ENCODE data around the gene ZBTB20.

The ZBTB20 gene

GRCh38 chr3:114510201-114510600 lies 636.9 kb downstream of the ZBTB20 start:
- Histone ChIP-seq H3K79me2 (ENCODE audit: insufficient read depth, low read length) (no peaks in the 10 kb centered on the region), H3K4me3 (ENCODE audit: low read depth in 1 of 2, low read length in 2 of 2) (no peak overlapping the region), H2AFZ (ENCODE audit: low read depth, low read length) (no peak overlapping the region), H3K4me2 (ENCODE audit: insufficient read depth, low read length) (no peak overlapping the region), H3K27me3 (ENCODE audit: insufficient read depth, low read length, poor library complexity) (no peaks in the 10 kb centered on the region), H3K4me1 (ENCODE audit: insufficient read depth, low read length) (no peaks in the 10 kb centered on the region), H3K36me3 (ENCODE audit: insufficient read depth, low read length) (no peaks in the 10 kb centered on the region), H3K27ac (ENCODE audit: low read length) (no peak overlapping the region), H3K9me3 (ENCODE audit: insufficient read depth, low read length, severe bottlenecking) (no peaks in the 10 kb centered on the region), H3K9ac (ENCODE audit: low read depth, low read length) (no peak overlapping the region), H4K20me1 (ENCODE audit: insufficient read depth, low read length) (no peaks in the 10 kb centered on the region)
- TF ChIP-seq, protein P1, sequence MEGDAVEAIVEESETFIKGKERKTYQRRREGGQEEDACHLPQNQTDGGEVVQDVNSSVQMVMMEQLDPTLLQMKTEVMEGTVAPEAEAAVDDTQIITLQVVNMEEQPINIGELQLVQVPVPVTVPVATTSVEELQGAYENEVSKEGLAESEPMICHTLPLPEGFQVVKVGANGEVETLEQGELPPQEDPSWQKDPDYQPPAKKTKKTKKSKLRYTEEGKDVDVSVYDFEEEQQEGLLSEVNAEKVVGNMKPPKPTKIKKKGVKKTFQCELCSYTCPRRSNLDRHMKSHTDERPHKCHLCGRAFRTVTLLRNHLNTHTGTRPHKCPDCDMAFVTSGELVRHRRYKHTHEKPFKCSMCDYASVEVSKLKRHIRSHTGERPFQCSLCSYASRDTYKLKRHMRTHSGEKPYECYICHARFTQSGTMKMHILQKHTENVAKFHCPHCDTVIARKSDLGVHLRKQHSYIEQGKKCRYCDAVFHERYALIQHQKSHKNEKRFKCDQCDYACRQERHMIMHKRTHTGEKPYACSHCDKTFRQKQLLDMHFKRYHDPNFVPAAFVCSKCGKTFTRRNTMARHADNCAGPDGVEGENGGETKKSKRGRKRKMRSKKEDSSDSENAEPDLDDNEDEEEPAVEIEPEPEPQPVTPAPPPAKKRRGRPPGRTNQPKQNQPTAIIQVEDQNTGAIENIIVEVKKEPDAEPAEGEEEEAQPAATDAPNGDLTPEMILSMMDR (IDR thresholded peaks at IDR 0.05; ENCODE audit: borderline replicate concordance, extremely low read depth, low read length, poor library complexity, severe bottlenecking): no peak
- ATAC-seq (ENCODE audit: insufficient read depth, low read depth) (no peak), DNase-seq (no peak)

DNA sequence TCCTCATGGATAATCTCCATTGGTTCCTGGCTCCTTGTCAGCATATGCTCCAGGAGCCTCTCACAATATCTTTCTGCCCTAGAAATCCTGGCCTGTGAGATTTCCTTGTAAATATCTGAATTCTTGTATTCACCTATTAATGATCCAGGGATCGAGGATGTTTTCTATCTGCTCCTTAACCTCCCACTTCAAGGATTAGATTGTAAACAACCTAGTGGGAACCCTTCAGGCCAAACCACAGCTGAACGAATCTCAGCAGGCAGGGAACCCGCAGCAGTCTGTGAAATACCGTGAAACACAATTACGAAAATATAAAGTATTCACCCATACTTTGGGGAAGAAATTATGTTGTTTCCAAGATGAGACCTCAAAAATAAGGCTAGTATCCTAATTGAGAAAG lies 637.3 kb downstream of the ZBTB20 start:
- no peaks in the 10 kb centered on the region for H3K36me3 ChIP-seq (ENCODE audit: insufficient read depth, low read length)
- H3K4me3 ChIP-seq (ENCODE audit: low read depth in 1 of 2, low read length in 2 of 2): no peak overlapping the region
- H2AFZ ChIP-seq (ENCODE audit: low read depth, low read length): no peak overlapping the region
- no peak overlapping the region for H3K4me2 ChIP-seq (ENCODE audit: insufficient read depth, low read length)
- H3K9ac ChIP-seq (ENCODE audit: low read depth, low read length): no peak overlapping the region
- H3K27me3 ChIP-seq (ENCODE audit: insufficient read depth, low read length, poor library complexity): no peaks in the 10 kb centered on the region
- no peak for DNase-seq
- no peaks in the 10 kb centered on the region for H3K79me2 ChIP-seq (ENCODE audit: insufficient read depth, low read length)
- no peaks in the 10 kb centered on the region for H3K9me3 ChIP-seq (ENCODE audit: insufficient read depth, low read length, severe bottlenecking)
- TF ChIP-seq, protein P1 (IDR thresholded peaks at IDR 0.05; ENCODE audit: borderline replicate concordance, extremely low read depth, low read length, poor library complexity, severe bottlenecking): no peak
- no peak for TF ChIP-seq EZH2 (IDR thresholded peaks at IDR 0.05; ENCODE audit: borderline replicate concordance, low read depth, low read length, severe bottlenecking)
- no peaks in the 10 kb centered on the region for H4K20me1 ChIP-seq (ENCODE audit: insufficient read depth, low read length)
- no peak for ATAC-seq (ENCODE audit: insufficient read depth, low read depth)
- no peaks in the 10 kb centered on the region for H3K4me1 ChIP-seq (ENCODE audit: insufficient read depth, low read length)
- H3K27ac ChIP-seq (ENCODE audit: low read length): no peak overlapping the region

DNA sequence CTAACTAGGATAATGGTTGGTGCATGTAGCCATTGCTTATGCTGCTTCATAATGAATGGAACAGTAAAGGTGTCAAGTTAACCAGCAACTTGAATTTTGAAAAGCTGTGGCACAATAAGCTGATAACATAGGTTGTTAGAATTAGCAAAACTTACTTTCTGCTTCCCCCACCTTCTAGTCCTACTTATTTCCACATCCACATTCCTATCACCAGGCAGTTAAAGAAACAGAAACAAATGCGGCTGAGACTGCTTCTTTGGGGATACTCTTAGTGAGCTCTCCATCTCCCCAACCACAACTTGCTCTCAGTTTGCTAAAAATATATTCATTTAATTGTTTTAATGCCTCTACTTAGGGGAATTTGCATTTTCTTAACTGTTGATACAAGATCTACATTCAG lies 638.1 kb downstream of the ZBTB20 start:
- TF ChIP-seq, protein P1 (IDR thresholded peaks at IDR 0.05; ENCODE audit: borderline replicate concordance, extremely low read depth, low read length, poor library complexity, severe bottlenecking): no peak
- TF ChIP-seq EZH2 (IDR thresholded peaks at IDR 0.05; ENCODE audit: borderline replicate concordance, low read depth, low read length, severe bottlenecking): no peak
- no peaks in the 10 kb centered on the region for H3K36me3 ChIP-seq (ENCODE audit: insufficient read depth, low read length)
- H3K4me1 ChIP-seq (ENCODE audit: insufficient read depth, low read length): no peaks in the 10 kb centered on the region
- no peaks in the 10 kb centered on the region for H3K79me2 ChIP-seq (ENCODE audit: insufficient read depth, low read length)
- H3K4me2 ChIP-seq (ENCODE audit: insufficient read depth, low read length): no peak overlapping the region
- no peak overlapping the region for H2AFZ ChIP-seq (ENCODE audit: low read depth, low read length)
- no peak overlapping the region for H3K9ac ChIP-seq (ENCODE audit: low read depth, low read length)
- DNase-seq (no peak), ATAC-seq (ENCODE audit: insufficient read depth, low read depth) (no peak)
- H4K20me1 ChIP-seq (ENCODE audit: insufficient read depth, low read length): no peaks in the 10 kb centered on the region
- H3K27ac ChIP-seq (ENCODE audit: low read length): no peak overlapping the region
- H3K9me3 ChIP-seq (ENCODE audit: insufficient read depth, low read length, severe bottlenecking): no peaks in the 10 kb centered on the region
- no peaks in the 10 kb centered on the region for H3K27me3 ChIP-seq (ENCODE audit: insufficient read depth, low read length, poor library complexity)
- H3K4me3 ChIP-seq (ENCODE audit: low read depth in 1 of 2, low read length in 2 of 2): no peak overlapping the region

GRCh38 chr3:114508208-114508607 lies 638.9 kb downstream of the ZBTB20 start:
- Histone ChIP-seq H3K79me2 (ENCODE audit: insufficient read depth, low read length) (no peaks in the 10 kb centered on the region), H3K27me3 (ENCODE audit: insufficient read depth, low read length, poor library complexity) (no peaks in the 10 kb centered on the region), H3K9ac (ENCODE audit: low read depth, low read length) (no peak overlapping the region), H3K9me3 (ENCODE audit: insufficient read depth, low read length, severe bottlenecking) (no peaks in the 10 kb centered on the region), H3K4me3 (ENCODE audit: low read depth in 1 of 2, low read length in 2 of 2) (no peak overlapping the region), H3K27ac (ENCODE audit: low read length) (no peak overlapping the region), H2AFZ (ENCODE audit: low read depth, low read length) (no peak overlapping the region), H4K20me1 (ENCODE audit: insufficient read depth, low read length) (no peaks in the 10 kb centered on the region), H3K4me1 (ENCODE audit: insufficient read depth, low read length) (no peaks in the 10 kb centered on the region), H3K36me3 (ENCODE audit: insufficient read depth, low read length) (no peaks in the 10 kb centered on the region), H3K4me2 (ENCODE audit: insufficient read depth, low read length) (no peak overlapping the region)
- TF ChIP-seq EZH2 (IDR thresholded peaks at IDR 0.05; ENCODE audit: borderline replicate concordance, low read depth, low read length, severe bottlenecking): no peak
- TF ChIP-seq, protein P1 (IDR thresholded peaks at IDR 0.05; ENCODE audit: borderline replicate concordance, extremely low read depth, low read length, poor library complexity, severe bottlenecking): no peak
- DNase-seq (no peak), ATAC-seq (ENCODE audit: insufficient read depth, low read depth) (no peak)

Measured in DND-41 (cell line).